SK-N-SH (cell line): Measurements from ENCODE around the gene MORN3. TPM values are rescaled to one million over a fixed set of nuclear protein-coding genes. Genes with fewer than 3 reads are reported as not detected.

Experiments used
- CTCF ChIA-PET: fragments of 300-600, 350-600 bp; formaldehyde crosslinking; extraction: SDS; loops from one replicate; lab custom pipeline; 2021; lab: Yijun Ruan, JAX
- POLR2A ChIA-PET: fragments of 350-600 bp; sonication (Branson Sonifier 250); formaldehyde crosslinking; extraction: SDS; loops from one replicate; lab custom pipeline; 2020; ENCODE audit warnings: antibody characterized with exemption, inconsistent platforms; lab: Yijun Ruan, JAX
- DNase-seq: peaks from one replicate; pipeline ENCODE4 v3.0.0; 2012
- H2AFZ ChIP-seq: fragments of 200-600 bp; sonication (generic); 2 replicates; pipeline ENCODE4 v1.8.1; 2016; ENCODE audit warnings: antibody characterized with exemption, mild to moderate bottlenecking, low read depth
- H3F3A ChIP-seq: fragments of 200-600 bp; sonication (generic); replicated peaks from 2 replicates; pipeline ENCODE3; 2016; ENCODE audit warnings: antibody characterized with exemption, mild to moderate bottlenecking; ENCODE audit not compliant: insufficient read depth
- H3K27ac ChIP-seq, 2 experiments: fragments of 200-500 bp in 1 of 2; fragments of 200-600 bp in 1 of 2; sonication (Bioruptor generic) in 1 of 2; sonication (generic), shearing (Covaris generic) in 1 of 2; 2 replicates each; pipeline versions ENCODE4 v1.5.1 to v1.6.1; 2014 to 2016; ENCODE audit warnings: low read depth in 2 of 2, inconsistent platforms in 1 of 2, low read length in 1 of 2, mild to moderate bottlenecking in 1 of 2, mixed read lengths in 1 of 2
- H3K27me3 ChIP-seq: fragments of 200-600 bp; sonication (generic), shearing (Covaris generic); 2 replicates; pipeline ENCODE4 v1.6.1; 2016; ENCODE audit warnings: mixed run types; ENCODE audit not compliant: insufficient read depth
- H3K36me3 ChIP-seq, 2 experiments: fragments of 200-500 bp in 1 of 2; fragments of 200-600 bp in 1 of 2; sonication (Bioruptor generic) in 1 of 2; sonication (generic) in 1 of 2; replicated peaks in 1 of 2; 2 replicates each; pipeline versions ENCODE3 to v1.5.1; 2014 to 2016; ENCODE audit warnings: low read length in 1 of 2, mild to moderate bottlenecking in 1 of 2; ENCODE audit not compliant: insufficient read depth in 2 of 2, control insufficient read depth in 1 of 2
- H3K4me1 ChIP-seq, 2 experiments: fragments of 200-500 bp in 1 of 2; fragments of 200-600 bp in 1 of 2; sonication (Bioruptor generic) in 1 of 2; sonication (generic), shearing (Covaris generic) in 1 of 2; 2 replicates each; pipeline versions ENCODE4 v1.5.1 to v1.6.1; 2014 to 2016; ENCODE audit warnings: low read depth in 1 of 2, low read length in 1 of 2, mixed run types in 1 of 2; ENCODE audit not compliant: insufficient read depth in 2 of 2, control insufficient read depth in 1 of 2
- H3K4me2 ChIP-seq: fragments of 200-600 bp; sonication (generic), shearing (Covaris generic); 2 replicates; pipeline ENCODE4 v1.6.1; 2017; ENCODE audit warnings: mixed run types
- H3K4me3 ChIP-seq, 2 experiments: fragments of 200-500 bp in 1 of 2; fragments of 200-600 bp in 1 of 2; sonication (Bioruptor generic) in 1 of 2; sonication (generic), shearing (Covaris generic) in 1 of 2; 2 replicates each; pipeline versions ENCODE4 v1.5.1 to v1.8.1; 2014 to 2016; ENCODE audit warnings: low read depth in 2 of 2, inconsistent platforms in 1 of 2, low read length in 1 of 2, mild to moderate bottlenecking in 1 of 2, mixed read lengths in 1 of 2, moderate library complexity in 1 of 2
- H3K79me2 ChIP-seq: fragments of 200-600 bp; sonication (generic); 2 replicates; pipeline ENCODE4 v1.8.1; 2017; ENCODE audit warnings: mild to moderate bottlenecking; ENCODE audit not compliant: insufficient read depth
- H3K9ac ChIP-seq: fragments of 200-600 bp; sonication (generic); 2 replicates; pipeline ENCODE4 v1.6.1; 2017; ENCODE audit warnings: mixed run types
- H3K9me2 ChIP-seq: fragments of 200-600 bp; sonication (generic); 2 replicates; pipeline ENCODE4 v1.6.1; 2017; ENCODE audit warnings: mixed run types
- H3K9me3 ChIP-seq: fragments of 200-600 bp; sonication (generic); 2 replicates; pipeline ENCODE4 v1.6.1; 2017; ENCODE audit warnings: mixed run types, mild to moderate bottlenecking, moderate library complexity
- H4K20me1 ChIP-seq: fragments of 200-600 bp; sonication (generic); 2 replicates; pipeline ENCODE4 v1.6.1; 2017; ENCODE audit warnings: mild to moderate bottlenecking, mixed run types; ENCODE audit not compliant: insufficient read depth
- CHD2 ChIP-seq: fragments of 150-350 bp; IDR thresholded peaks from 2 replicates; pipeline ENCODE4 v1.6.1; 2018; ENCODE audit warnings: low read length; ENCODE audit not compliant: partially characterized antibody
- FOXJ3 ChIP-seq: sonication (generic); formaldehyde crosslinking; IDR thresholded peaks from 2 replicates; pipeline ENCODE4 v1.5.1; 2020; ENCODE audit warnings: mild to moderate bottlenecking, missing genetic modification reagents
- MXI1 ChIP-seq: IDR thresholded peaks from 2 replicates; pipeline ENCODE4 v1.6.1; 2012; ENCODE audit warnings: mild to moderate bottlenecking, low read depth, low read length, improper control_type of control experiment
- NFIC ChIP-seq: IDR thresholded peaks from 2 replicates; pipeline ENCODE4 v1.4.0; 2012; ENCODE audit warnings: borderline replicate concordance
- NRF1 ChIP-seq: IDR thresholded peaks from 2 replicates; pipeline ENCODE4 v1.6.1; 2012; ENCODE audit warnings: low read depth, mild to moderate bottlenecking, low read length
- RCOR1 ChIP-seq: fragments of 150-350 bp; IDR thresholded peaks from 2 replicates; pipeline ENCODE4 v1.6.1; 2017; ENCODE audit warnings: antibody characterized with exemption, low read length
- RXRA ChIP-seq: IDR thresholded peaks from 2 replicates; pipeline ENCODE4 v1.4.0; 2012; ENCODE audit warnings: low read depth, mild to moderate bottlenecking, borderline replicate concordance
- TCF12 ChIP-seq: IDR thresholded peaks from 2 replicates; pipeline ENCODE4 v1.4.0; 2012
- WGBS: methylation state at CpG from one replicate; pipeline ENCODE4 v1.1.6; 2017; ENCODE audit warnings: low lambda C conversion rate; 5-methylcytosine and 5-hydroxymethylcytosine counted together
- polyA plus RNA-seq, 3 experiments: library from polyadenylated mRNA; depleted of rRNA; stranded (reverse); fragments of >200 nt; gene quantifications; 2 replicates each; pipeline ENCODE4 v1.2.3, GENCODE V29; 2012
- TF ChIP-seq, protein P1 (sequence below): IDR thresholded peaks from 2 replicates; pipeline ENCODE4 v1.4.0; 2012; ENCODE audit warnings: low read depth
- TF ChIP-seq, protein P2 (sequence below): fragments of 150-350 bp; IDR thresholded peaks from 2 replicates; pipeline ENCODE4 v1.6.1; 2016; ENCODE audit warnings: mild to moderate bottlenecking, low read depth, low read length
- TF ChIP-seq, protein P3 (sequence below): IDR thresholded peaks from 2 replicates; pipeline ENCODE4; 2012

The MORN3 gene
- polyA plus RNA-seq, 1 of the 3 experiments (the other 2 are of a cell fraction), result 2.7 TPM

DNA sequence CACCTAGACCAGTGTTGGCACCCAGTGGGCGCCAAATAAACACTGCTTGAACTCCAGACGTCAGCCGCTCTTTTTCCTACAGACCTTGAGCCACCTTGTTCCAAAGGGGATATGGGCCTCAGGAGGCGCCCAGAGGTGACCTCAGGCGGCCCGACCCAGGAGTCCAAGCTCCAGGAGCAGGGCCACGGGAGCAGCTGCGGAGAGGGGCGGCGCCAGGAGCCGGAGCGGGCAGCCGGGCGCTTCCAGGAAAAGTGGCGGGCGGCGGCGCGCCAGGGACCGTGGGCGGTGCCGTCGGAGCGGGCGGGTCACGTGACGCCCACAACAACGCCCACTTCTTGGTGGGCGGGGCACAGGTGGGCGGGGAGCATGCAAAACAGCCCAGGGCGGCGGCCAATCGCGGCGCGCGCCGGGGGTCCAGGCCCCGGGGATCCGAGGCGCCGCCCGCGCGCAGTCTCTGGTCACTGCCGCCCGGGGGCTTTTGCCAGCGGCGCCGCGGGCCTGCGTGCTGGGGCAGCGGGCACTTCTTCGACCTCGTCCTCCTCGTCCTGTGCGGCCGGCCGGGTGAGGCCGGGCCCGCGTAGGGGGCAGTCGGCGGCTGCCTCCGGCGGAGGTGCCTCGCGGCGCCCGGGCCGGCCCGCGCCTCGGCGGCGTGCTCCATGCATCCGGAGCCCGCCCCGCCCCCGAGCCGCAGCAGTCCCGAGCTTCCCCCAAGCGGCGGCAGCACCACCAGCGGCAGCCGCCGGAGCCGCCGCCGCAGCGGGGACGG, 43.2 kb downstream of the MORN3 start, which contains the start of gene ORAI1 (continued):
- TF ChIP-seq, protein P1, sequence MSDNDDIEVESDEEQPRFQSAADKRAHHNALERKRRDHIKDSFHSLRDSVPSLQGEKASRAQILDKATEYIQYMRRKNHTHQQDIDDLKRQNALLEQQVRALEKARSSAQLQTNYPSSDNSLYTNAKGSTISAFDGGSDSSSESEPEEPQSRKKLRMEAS, result 0 out of 2 replicates have a peak, but pooled peaks have one; percentile 2
- TF ChIP-seq MXI1, result peak; percentile 36; the same call in 1 of the 2 replicates
- 0 out of 2 replicates have a peak, but pooled peaks have one; percentile 8 for TF ChIP-seq NFIC
- peak; percentile 53 for TF ChIP-seq NRF1

DNA sequence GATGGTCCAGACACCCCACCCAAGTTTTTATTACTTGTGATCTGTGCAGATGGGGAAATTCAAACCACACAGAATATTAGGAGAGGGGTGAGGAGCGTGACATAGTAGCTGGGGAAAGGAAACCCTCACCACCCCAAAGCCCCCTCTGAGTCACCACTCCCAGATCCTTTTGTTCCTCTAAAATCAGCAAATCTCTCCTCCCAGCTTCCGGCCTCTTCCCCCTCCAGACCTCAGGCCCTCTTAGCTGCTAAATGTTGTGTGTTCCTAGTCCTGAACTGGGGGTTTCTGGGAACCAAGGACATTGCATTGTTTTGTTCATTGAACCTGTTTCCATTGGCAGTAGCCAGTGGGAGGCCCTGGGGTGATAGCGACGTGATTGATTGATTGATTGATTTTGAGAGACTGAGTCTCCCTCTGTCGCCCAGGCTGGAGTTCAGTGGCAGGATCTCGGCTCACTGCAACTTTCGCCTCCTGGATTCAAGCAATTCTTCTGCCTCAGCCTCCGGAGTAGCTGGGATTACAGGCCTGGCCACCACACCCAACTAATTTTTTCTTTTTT, 49.0 kb downstream of the MORN3 start:
- H4K20me1 ChIP-seq, result no peaks in the 10 kb centered on the region
- no peak overlapping the region for H3K27ac ChIP-seq
- H3K36me3 ChIP-seq, result no peaks in the 10 kb centered on the region
- H3K4me3 ChIP-seq, result no peak overlapping the region
- H3F3A ChIP-seq, result no peaks in the 10 kb centered on the region
- H2AFZ ChIP-seq, result no peak overlapping the region
- no peak overlapping the region for H3K9ac ChIP-seq
- H3K4me1 ChIP-seq, result peaks cover 0 to 3% of the 10 kb centered on the region in 2 experiments; a peak in 1 of 4 replicates
- H3K4me2 ChIP-seq, result no peak overlapping the region
- no peaks in the 10 kb centered on the region for H3K27me3 ChIP-seq
- no peaks in the 10 kb centered on the region for H3K9me2 ChIP-seq
- no peaks in the 10 kb centered on the region for H3K9me3 ChIP-seq
- 94% methylated on average over 8 of the region's 8 CpGs for WGBS
- POLR2A ChIA-PET, result no interaction called here
- H3K79me2 ChIP-seq, result no peaks in the 10 kb centered on the region
- CTCF ChIA-PET, result interaction anchor here (1.7 to 2.9 kb wide), 2 partner anchors 68 to 126 kb away, joined by 5 to 15 read pairs; no protein-coding TSS in a partner anchor
- DNase-seq, result no peak
- TF ChIP-seq FOXJ3 (CRISPR knock-in tag) (no peak), RCOR1 (no peak), TCF12 (no peak), RXRA (no peak), NRF1 (no peak)
- TF ChIP-seq, protein P1, result no peak
- TF ChIP-seq, protein P2, sequence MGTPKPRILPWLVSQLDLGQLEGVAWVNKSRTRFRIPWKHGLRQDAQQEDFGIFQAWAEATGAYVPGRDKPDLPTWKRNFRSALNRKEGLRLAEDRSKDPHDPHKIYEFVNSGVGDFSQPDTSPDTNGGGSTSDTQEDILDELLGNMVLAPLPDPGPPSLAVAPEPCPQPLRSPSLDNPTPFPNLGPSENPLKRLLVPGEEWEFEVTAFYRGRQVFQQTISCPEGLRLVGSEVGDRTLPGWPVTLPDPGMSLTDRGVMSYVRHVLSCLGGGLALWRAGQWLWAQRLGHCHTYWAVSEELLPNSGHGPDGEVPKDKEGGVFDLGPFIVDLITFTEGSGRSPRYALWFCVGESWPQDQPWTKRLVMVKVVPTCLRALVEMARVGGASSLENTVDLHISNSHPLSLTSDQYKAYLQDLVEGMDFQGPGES, result no peak

DNA sequence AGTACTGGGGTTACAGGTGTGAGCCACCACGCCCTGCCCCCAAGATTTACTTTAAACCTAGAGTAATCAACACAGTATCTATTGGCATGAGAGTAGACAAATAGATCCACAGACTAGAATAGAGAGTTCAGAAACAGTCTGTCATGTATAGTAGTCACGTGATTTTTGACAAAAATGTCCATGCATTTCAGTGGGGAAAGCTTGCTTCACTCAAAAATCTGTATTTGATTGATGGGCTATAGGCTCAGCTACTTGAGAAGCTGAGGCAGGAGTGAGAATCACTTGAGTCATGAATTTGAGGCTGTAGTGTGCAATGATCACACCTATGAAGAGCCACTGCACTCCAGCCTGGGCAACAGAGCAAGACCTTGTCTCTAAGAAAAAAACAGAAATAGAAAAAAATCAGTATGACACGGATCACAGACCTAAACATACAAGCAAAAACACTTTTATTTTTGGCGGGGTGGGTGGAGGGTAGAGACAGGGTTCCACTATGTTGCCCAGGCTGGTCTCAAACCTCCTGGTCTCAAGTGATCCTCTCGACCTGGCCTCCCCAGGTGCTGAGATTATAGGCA, 50.7 kb downstream of the MORN3 start:
- H4K20me1 ChIP-seq, result no peaks in the 10 kb centered on the region
- no peak overlapping the region for H3K4me3 ChIP-seq
- 85% methylated on average over 5 of the region's 5 CpGs for WGBS
- H3K79me2 ChIP-seq, result no peaks in the 10 kb centered on the region
- no peaks in the 10 kb centered on the region for H3K4me1 ChIP-seq
- H3K9ac ChIP-seq, result no peak overlapping the region
- ChIA-PET CTCF (interaction anchor here (0.6 kb wide), 1 partner anchor 12 kb away, joined by 3 read pairs; no protein-coding TSS in a partner anchor), POLR2A (no interaction called here)
- no peak for DNase-seq
- H3K27me3 ChIP-seq, result no peaks in the 10 kb centered on the region
- no peak overlapping the region for H3K4me2 ChIP-seq
- H3K9me3 ChIP-seq, result no peaks in the 10 kb centered on the region
- H3K36me3 ChIP-seq, result no peaks in the 10 kb centered on the region
- no peak overlapping the region for H3K27ac ChIP-seq
- TF ChIP-seq, protein P3, sequence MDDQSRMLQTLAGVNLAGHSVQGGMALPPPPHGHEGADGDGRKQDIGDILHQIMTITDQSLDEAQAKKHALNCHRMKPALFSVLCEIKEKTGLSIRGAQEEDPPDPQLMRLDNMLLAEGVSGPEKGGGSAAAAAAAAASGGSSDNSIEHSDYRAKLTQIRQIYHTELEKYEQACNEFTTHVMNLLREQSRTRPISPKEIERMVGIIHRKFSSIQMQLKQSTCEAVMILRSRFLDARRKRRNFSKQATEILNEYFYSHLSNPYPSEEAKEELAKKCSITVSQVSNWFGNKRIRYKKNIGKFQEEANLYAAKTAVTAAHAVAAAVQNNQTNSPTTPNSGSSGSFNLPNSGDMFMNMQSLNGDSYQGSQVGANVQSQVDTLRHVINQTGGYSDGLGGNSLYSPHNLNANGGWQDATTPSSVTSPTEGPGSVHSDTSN, result no peak
- no peak for TF ChIP-seq CHD2
- H3F3A ChIP-seq, result no peaks in the 10 kb centered on the region
- H3K9me2 ChIP-seq, result no peaks in the 10 kb centered on the region
- H2AFZ ChIP-seq, result no peak overlapping the region
